CD1c-positive myeloid dendritic cell (primary cell): ENCODE data around the gene OSBP2.

Experiments used
- DNase-seq: peaks from one replicate; pipeline ENCODE4 v3.0.0-alpha.2; 2016; ENCODE audit errors: extremely low spot score

OSBP2 gene

GRCh38 chr22:30940685-30941362, 246.2 kb downstream of the OSBP2 start:
- DNase-seq = no peak

- DNase-seq = no peak
Measured at GRCh38 chr22:30941363-30941740, 246.7 kb downstream of the OSBP2 start.

GRCh38 chr22:30943368-30943767, 248.7 kb downstream of the OSBP2 start:
- DNase-seq = peak; percentile 17

- no peak for DNase-seq
Measured at GRCh38 chr22:30944986-30945385, 250.3 kb downstream of the OSBP2 start.

- no peak for DNase-seq
Measured at GRCh38 chr22:30945653-30946052, 251.0 kb downstream of the OSBP2 start.

GRCh38 chr22:30946354-30946753, 251.7 kb downstream of the OSBP2 start:
- DNase-seq = no peak

GRCh38 chr22:30947173-30947815, 252.6 kb downstream of the OSBP2 start:
- DNase-seq = no peak

- DNase-seq = peak; percentile 36
Measured at GRCh38 chr22:30947816-30948454, 253.3 kb downstream of the OSBP2 start.

- no peak for DNase-seq
Measured at GRCh38 chr22:30948930-30949342, 254.3 kb downstream of the OSBP2 start.

- DNase-seq = no peak
Measured at GRCh38 chr22:30949934-30950660, 255.4 kb downstream of the OSBP2 start.

- DNase-seq = no peak
Measured at GRCh38 chr22:30953206-30953605, 258.5 kb downstream of the OSBP2 start.

- no peak for DNase-seq
Measured at GRCh38 chr22:30955153-30955552, 260.5 kb downstream of the OSBP2 start.
